H1 (cell line): ENCODE data around the gene HMCN1. TPM values are rescaled to one million over a fixed set of nuclear protein-coding genes. Genes with fewer than 3 reads are reported as not detected.

Experiments used
- CTCF ChIA-PET: fragments of 300-600 bp; sonication (Branson Sonifier 250); formaldehyde crosslinking; loops from one replicate; lab custom pipeline; 2021; ENCODE audit not compliant: partially characterized antibody; lab: Charles Lee
- POLR2A ChIA-PET: fragments of 300-600 bp; sonication (Branson Sonifier 250); formaldehyde crosslinking; loops from one replicate; lab custom pipeline; 2021; ENCODE audit warnings: inconsistent platforms; ENCODE audit not compliant: partially characterized antibody; lab: Charles Lee
- DNase-seq, 2 experiments: peaks; one replicate each; pipeline versions ENCODE4 v3.0.0 to v3.0.0-alpha.2; 2010 to 2022; ENCODE audit warnings: low spot score in 2 of 2, low read depth in 1 of 2, mixed read lengths in 1 of 2
- FAIRE-seq: peaks from 2 replicates; lab custom pipeline; 2011; peaks lifted over from hg19 to GRCh38; lab: Jason Lieb, UNC
- H2AFZ ChIP-seq: 2 replicates; pipeline ENCODE4 v1.8.1; 2012; ENCODE audit warnings: low read length, inconsistent platforms
- H2AK5ac ChIP-seq: 2 replicates; pipeline ENCODE4 v1.6.1; 2013; ENCODE audit warnings: low read depth, low read length
- H2BK120ac ChIP-seq: replicated peaks from 2 replicates; pipeline ENCODE3; 2013; ENCODE audit warnings: low read depth, low read length, inconsistent platforms
- H2BK12ac ChIP-seq: 2 replicates; pipeline ENCODE4 v1.6.1; 2013; ENCODE audit warnings: low read depth, low read length
- H2BK15ac ChIP-seq: 2 replicates; pipeline ENCODE4 v1.6.1; 2013; ENCODE audit warnings: low read length
- H2BK20ac ChIP-seq: 2 replicates; pipeline ENCODE4 v1.6.1; 2013; ENCODE audit warnings: low read length
- H2BK5ac ChIP-seq: 2 replicates; pipeline ENCODE4 v1.6.1; 2013; ENCODE audit warnings: low read depth, low read length
- H3K14ac ChIP-seq: 2 replicates; pipeline ENCODE4 v1.6.1; 2013; ENCODE audit warnings: inconsistent platforms; ENCODE audit not compliant: insufficient read length
- H3K18ac ChIP-seq: 2 replicates; pipeline ENCODE4 v1.6.1; 2013; ENCODE audit warnings: low read length; ENCODE audit errors: extremely low read depth
- H3K23ac ChIP-seq: 2 replicates; pipeline ENCODE4 v1.6.1; 2013; ENCODE audit warnings: inconsistent platforms; ENCODE audit not compliant: insufficient read length
- H3K23me2 ChIP-seq: 2 replicates; pipeline ENCODE4 v1.6.1; 2013; ENCODE audit warnings: low read depth, low read length
- H3K27ac ChIP-seq: 2 replicates; pipeline ENCODE4 v1.6.1; 2011; ENCODE audit warnings: low read depth, low read length, inconsistent platforms
- H3K27me3 ChIP-seq, 4 experiments: replicated peaks in 1 of 4; 1 replicate in 1 of 4; 2 replicates in 3 of 4; pipeline versions ENCODE4 v1.6.1 to v1.8.1; 2011 to 2013; ENCODE audit warnings: low read length in 3 of 4, mild to moderate bottlenecking in 3 of 4, inconsistent platforms in 2 of 4, mixed read lengths in 2 of 4, moderate library complexity in 1 of 4; ENCODE audit not compliant: control insufficient read depth in 3 of 4, insufficient read depth in 3 of 4; ENCODE audit errors: extremely low read depth in 1 of 4
- H3K36me3 ChIP-seq, 4 experiments: 2 replicates each; pipeline versions ENCODE4 v1.6.1 to v1.8.1; 2011 to 2013; ENCODE audit warnings: mild to moderate bottlenecking in 4 of 4, low read length in 3 of 4, moderate library complexity in 2 of 4, control low read depth in 1 of 4, inconsistent platforms in 1 of 4; ENCODE audit not compliant: insufficient read depth in 4 of 4, control insufficient read depth in 2 of 4
- H3K4ac ChIP-seq: replicated peaks from 2 replicates; pipeline ENCODE3; 2013; ENCODE audit warnings: low read length, low read depth, mixed read lengths, inconsistent platforms; ENCODE audit not compliant: insufficient read length
- H3K4me1 ChIP-seq, 4 experiments: replicated peaks in 1 of 4; 1 replicate in 1 of 4; 2 replicates in 3 of 4; pipeline versions ENCODE4 v1.6.1 to v1.8.1; 2011 to 2013; ENCODE audit warnings: low read length in 3 of 4, inconsistent platforms in 2 of 4, mixed read lengths in 1 of 4; ENCODE audit not compliant: insufficient read depth in 4 of 4, control insufficient read depth in 3 of 4
- H3K4me2 ChIP-seq, 2 experiments: 2 replicates each; pipeline versions ENCODE4 v1.6.1 to v1.8.1; 2011 to 2013; ENCODE audit warnings: low read depth in 2 of 2, low read length in 2 of 2, control low read depth in 1 of 2, inconsistent platforms in 1 of 2, mild to moderate bottlenecking in 1 of 2; ENCODE audit not compliant: insufficient read depth in 1 of 2
- H3K4me3 ChIP-seq, 4 experiments: fragments of 200-600, 300-600 bp in 1 of 4; sonication (generic), shearing (Covaris generic), sonication (Bioruptor Twin) in 1 of 4; 2 replicates each; pipeline versions ENCODE4 v1.5.1 to v1.8.1; 2011 to 2016; ENCODE audit warnings: low read length in 4 of 4, low read depth in 3 of 4, control low read depth in 2 of 4, inconsistent platforms in 2 of 4, mild to moderate bottlenecking in 2 of 4, mixed read lengths in 1 of 4, moderate library complexity in 1 of 4; ENCODE audit not compliant: insufficient read depth in 2 of 4; ENCODE audit errors: extremely low read depth in 1 of 4
- H3K56ac ChIP-seq: replicated peaks from 2 replicates; pipeline ENCODE3; 2013; ENCODE audit warnings: low read depth, mild to moderate bottlenecking, mixed read lengths, low read length, inconsistent platforms; ENCODE audit not compliant: insufficient read length
- H3K79me1 ChIP-seq: 2 replicates; pipeline ENCODE4 v1.6.1; 2013; ENCODE audit warnings: low read depth, low read length, control low read depth
- H3K79me2 ChIP-seq, 2 experiments: 2 replicates each; pipeline versions ENCODE4 v1.6.1 to v1.8.1; 2012 to 2013; ENCODE audit warnings: low read length in 2 of 2, mild to moderate bottlenecking in 2 of 2, inconsistent platforms in 1 of 2; ENCODE audit not compliant: insufficient read depth in 2 of 2, control insufficient read depth in 1 of 2
- H3K9ac ChIP-seq, 4 experiments: replicated peaks in 1 of 4; 1 replicate in 1 of 4; 2 replicates in 3 of 4; pipeline versions ENCODE4 v1.6.1 to v1.8.1; 2011 to 2013; ENCODE audit warnings: low read depth in 3 of 4, low read length in 3 of 4, control low read depth in 2 of 4, mild to moderate bottlenecking in 2 of 4, moderate library complexity in 2 of 4, inconsistent platforms in 1 of 4; ENCODE audit errors: extremely low read depth in 1 of 4
- H3K9me3 ChIP-seq, 2 experiments: 2 replicates each; pipeline versions ENCODE4 v1.6.1 to v1.8.1; 2012 to 2013; ENCODE audit warnings: mild to moderate bottlenecking in 2 of 2, moderate library complexity in 2 of 2, control low read depth in 1 of 2, inconsistent platforms in 1 of 2, low read depth in 1 of 2, low read length in 1 of 2, mixed read lengths in 1 of 2; ENCODE audit not compliant: insufficient read depth in 2 of 2
- H4K20me1 ChIP-seq, 2 experiments: replicated peaks in 1 of 2; 2 replicates each; pipeline versions ENCODE3 to v1.8.1; 2011 to 2013; ENCODE audit warnings: inconsistent platforms in 2 of 2, low read length in 2 of 2, mild to moderate bottlenecking in 1 of 2; ENCODE audit not compliant: insufficient read depth in 2 of 2, control insufficient read depth in 1 of 2
- H4K5ac ChIP-seq: 2 replicates; pipeline ENCODE4 v1.6.1; 2013; ENCODE audit warnings: low read length, low read depth, mixed read lengths, inconsistent platforms; ENCODE audit not compliant: insufficient read length
- H4K8ac ChIP-seq: 2 replicates; pipeline ENCODE4 v1.8.0; 2013; ENCODE audit warnings: mild to moderate bottlenecking, moderate library complexity, low read length, inconsistent platforms; ENCODE audit not compliant: insufficient read depth; ENCODE audit errors: extremely low read depth
- H4K91ac ChIP-seq: replicated peaks from 2 replicates; pipeline ENCODE3; 2013; ENCODE audit warnings: low read length, mixed read lengths, inconsistent platforms; ENCODE audit not compliant: insufficient read length
- BCL11A ChIP-seq, 2 experiments: IDR thresholded peaks; one replicate each; pipeline ENCODE4 v1.6.1; 2011; ENCODE audit warnings: low read depth in 2 of 2, low read length in 2 of 2, mild to moderate bottlenecking in 2 of 2
- CHD1 ChIP-seq: IDR thresholded peaks from 2 replicates; pipeline ENCODE4 v1.6.1; 2012; ENCODE audit warnings: low read depth, low read length, improper control_type of control experiment
- CREB1 ChIP-seq: IDR thresholded peaks from 2 replicates; pipeline ENCODE4 v1.6.1; 2012; ENCODE audit warnings: inconsistent platforms
- FOSL1 ChIP-seq: IDR thresholded peaks from 2 replicates; pipeline ENCODE4 v1.6.1; 2011; ENCODE audit warnings: mild to moderate bottlenecking, low read depth, low read length, moderate library complexity; ENCODE audit not compliant: insufficient read depth
- HDAC2 ChIP-seq, 2 experiments: fragments of 300-600 bp in 1 of 2; sonication (generic) in 1 of 2; IDR thresholded peaks; 2 replicates each; pipeline ENCODE4 v1.6.1; 2011 to 2012; ENCODE audit warnings: low read depth in 2 of 2, low read length in 2 of 2, mild to moderate bottlenecking in 2 of 2, moderate library complexity in 2 of 2, borderline replicate concordance in 1 of 2, inconsistent platforms in 1 of 2
- HDAC6 ChIP-seq: IDR thresholded peaks from one replicate; pipeline ENCODE4 v1.7.1; 2012; ENCODE audit warnings: low read depth, mild to moderate bottlenecking, inconsistent platforms, low read length, moderate library complexity
- JUND ChIP-seq: IDR thresholded peaks from 2 replicates; pipeline ENCODE4 v1.6.1; 2011; ENCODE audit warnings: mild to moderate bottlenecking, improper control_type of control experiment, low read length
- RFX5 ChIP-seq: IDR thresholded peaks from 2 replicates; pipeline ENCODE4 v1.6.1; 2011; ENCODE audit warnings: low read depth, low read length, improper control_type of control experiment, borderline replicate concordance
- RXRA ChIP-seq: IDR thresholded peaks from 2 replicates; pipeline ENCODE4 v1.6.1; 2011; ENCODE audit warnings: low read depth, mild to moderate bottlenecking, low read length, moderate library complexity; ENCODE audit not compliant: insufficient read depth
- WGBS, 2 experiments: shearing (Covaris generic) in 1 of 2; methylation state at CpG; one replicate each; pipeline versions ENCODE4 v1.1.6 to v1.1.7; 2013 to 2015; ENCODE audit warnings: low lambda C conversion rate in 2 of 2, mixed read lengths in 2 of 2, inconsistent platforms in 1 of 2, low coverage in 1 of 2, missing lambda C conversion rate in 1 of 2; ENCODE audit not compliant: insufficient replicate concordance in 2 of 2, insufficient coverage in 1 of 2, insufficient read length in 1 of 2; ENCODE audit errors: extremely low coverage in 1 of 2, missing lambda C conversion rate in 1 of 2; 5-methylcytosine and 5-hydroxymethylcytosine counted together
- polyA plus RNA-seq, 7 experiments: library from polyadenylated mRNA; depleted of rRNA in 3 of 7; stranded (reverse) in 5 of 7; unstranded in 2 of 7; fragments of >200 nt in 5 of 7; fragments of 200-250 nt in 2 of 7; gene quantifications; 1 replicate in 5 of 7; 2 replicates in 1 of 7; 4 replicates in 1 of 7; pipeline versions ENCODE4 v1.2.1 to v1.2.3, GENCODE V29; 2011 to 2013; ENCODE audit warnings: missing spikeins in 2 of 7, mixed read lengths in 2 of 7
- total RNA-seq: library from RNA; stranded (reverse); fragmentation: NEBNext Ultra II Directional; extraction: Animal tissue kit (Norgen Biotek cat#: 25700); gene quantifications from 2 replicates; pipeline ENCODE4 v1.2.1, GENCODE V29; 2021
- TF ChIP-seq, protein P1 (sequence below): IDR thresholded peaks from 2 replicates; pipeline ENCODE4 v1.6.1; 2011; ENCODE audit warnings: low read length, improper control_type of control experiment
- TF ChIP-seq, protein P2 (sequence below): IDR thresholded peaks from 2 replicates; pipeline ENCODE4 v1.6.1; 2012; ENCODE audit warnings: inconsistent platforms

HMCN1 gene
- total and polyA plus RNA-seq, 2 of the 8 experiments (the other 6 are each of a cell fraction or from before 2014, with no cell fraction given), result 13.8 to 14.6 TPM

DNA sequence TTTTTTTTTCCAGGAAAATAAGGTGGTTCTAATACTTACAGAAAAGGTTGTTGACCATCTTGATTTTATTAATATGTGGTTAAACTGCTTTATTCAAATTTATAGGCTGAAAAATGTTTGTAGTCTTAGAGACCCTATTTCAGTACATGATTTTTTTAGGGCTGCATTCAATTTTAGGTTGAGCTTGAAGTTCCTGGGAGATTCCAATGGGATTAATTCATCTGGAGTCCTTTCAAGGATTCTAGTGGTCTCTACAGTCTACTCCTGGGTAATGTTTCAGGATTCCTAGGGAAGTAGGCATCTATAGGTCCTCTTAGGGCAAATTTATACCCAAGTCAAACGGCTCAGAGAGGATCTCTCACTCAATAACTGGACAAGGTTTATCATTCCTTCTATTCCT, 126.7 kb downstream of the HMCN1 start:
- H3K36me3 ChIP-seq, result no peaks in the 10 kb centered on the region
- no peak overlapping the region for H3K56ac ChIP-seq
- H4K20me1 ChIP-seq, result no peaks in the 10 kb centered on the region
- FAIRE-seq (no peak), DNase-seq (no peak)
- H3K27ac ChIP-seq, result no peak overlapping the region
- no peak overlapping the region for H2BK15ac ChIP-seq
- POLR2A ChIA-PET, result no interaction called here
- H2BK120ac ChIP-seq, result no peak overlapping the region
- CTCF ChIA-PET, result no interaction called here
- peaks cover 0 to 4% (median 1%) of the 10 kb centered on the region in 4 experiments; a peak in 1 of 7 replicates for H3K4me1 ChIP-seq
- H2AK5ac ChIP-seq, result no peak overlapping the region
- H3K18ac ChIP-seq, result no peak overlapping the region
- H3K23me2 ChIP-seq, result no peaks in the 10 kb centered on the region; the same call in 1 of the 2 replicates
- H4K5ac ChIP-seq, result no peak overlapping the region
- H3K14ac ChIP-seq, result no peak overlapping the region
- 80% methylated on average over 1 of the region's 1 CpG; no CpG with 5 or more reads in 1 of the 2 experiments for WGBS, 2 experiments
- no peak overlapping the region for H3K4ac ChIP-seq
- H4K8ac ChIP-seq, result no peak overlapping the region
- no peak overlapping the region for H2BK12ac ChIP-seq
- no peak overlapping the region for H3K4me3 ChIP-seq
- no peak overlapping the region for H3K9ac ChIP-seq
- no peak overlapping the region for H2AFZ ChIP-seq
- no peak overlapping the region for H3K4me2 ChIP-seq
- peaks cover 0 to 1% (median 0%) of the 10 kb centered on the region in 4 experiments; a peak in 1 of 7 replicates for H3K27me3 ChIP-seq
- no peaks in the 10 kb centered on the region for H3K79me1 ChIP-seq
- H2BK5ac ChIP-seq, result no peak overlapping the region
- no peak overlapping the region for H4K91ac ChIP-seq
- no peak overlapping the region for H3K23ac ChIP-seq
- no peaks in the 10 kb centered on the region for H3K79me2 ChIP-seq
- H2BK20ac ChIP-seq, result no peak overlapping the region
- H3K9me3 ChIP-seq, result no peaks in the 10 kb centered on the region
- TF ChIP-seq FOSL1 (no peak), HDAC6 (no peak), HDAC2 (IDR thresholded peaks at IDR 0.05; ENCODE audit: borderline replicate concordance in 1 of 2, low read depth in 2 of 2, low read length in 2 of 2) (no peak), CHD1 (no peak), RXRA (no peak), JUND (no peak), CREB1 (no peak), BCL11A (IDR thresholded peaks at IDR 0.05; ENCODE audit: low read depth in 2 of 2, low read length in 2 of 2) (no peak), RFX5 (no peak)
- TF ChIP-seq, protein P1, sequence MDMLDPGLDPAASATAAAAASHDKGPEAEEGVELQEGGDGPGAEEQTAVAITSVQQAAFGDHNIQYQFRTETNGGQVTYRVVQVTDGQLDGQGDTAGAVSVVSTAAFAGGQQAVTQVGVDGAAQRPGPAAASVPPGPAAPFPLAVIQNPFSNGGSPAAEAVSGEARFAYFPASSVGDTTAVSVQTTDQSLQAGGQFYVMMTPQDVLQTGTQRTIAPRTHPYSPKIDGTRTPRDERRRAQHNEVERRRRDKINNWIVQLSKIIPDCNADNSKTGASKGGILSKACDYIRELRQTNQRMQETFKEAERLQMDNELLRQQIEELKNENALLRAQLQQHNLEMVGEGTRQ, result no peak
- TF ChIP-seq, protein P2, sequence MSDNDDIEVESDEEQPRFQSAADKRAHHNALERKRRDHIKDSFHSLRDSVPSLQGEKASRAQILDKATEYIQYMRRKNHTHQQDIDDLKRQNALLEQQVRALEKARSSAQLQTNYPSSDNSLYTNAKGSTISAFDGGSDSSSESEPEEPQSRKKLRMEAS, result no peak
